NCI-H524 (cell line): ENCODE measurements around the gene SPATA6L.
"Not testable (repeated sequence)": the region's sequence is repeated elsewhere in the genome, so short reads cannot be mapped to it uniquely, and the experiment has no call there.

Source experiments
- DNase-seq, 2 experiments: peaks; one replicate each; lab custom pipeline; 2025; lab: John Stamatoyannopoulos, UW

Gene SPATA6L

DNA sequence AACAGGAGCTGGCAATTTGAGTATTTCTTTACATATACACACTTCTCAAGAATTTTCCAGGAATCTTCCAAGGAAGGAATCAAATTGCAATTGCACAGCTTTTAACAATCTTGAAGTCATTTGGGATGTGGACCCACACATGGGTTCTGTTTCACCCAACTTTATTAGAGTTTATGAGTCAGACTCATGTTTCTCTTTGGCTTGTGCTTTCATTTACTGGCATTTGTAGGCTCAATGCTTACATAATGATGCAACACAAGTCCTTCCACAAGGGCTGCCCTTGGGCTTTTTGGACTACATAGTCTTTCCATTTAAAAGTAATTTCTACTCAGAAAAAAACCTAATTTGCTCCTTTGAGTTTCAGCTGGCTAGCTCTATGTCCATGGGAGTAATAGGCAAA lies 8.5 kb upstream of the SPATA6L start:
- DNase-seq: no peak

DNA sequence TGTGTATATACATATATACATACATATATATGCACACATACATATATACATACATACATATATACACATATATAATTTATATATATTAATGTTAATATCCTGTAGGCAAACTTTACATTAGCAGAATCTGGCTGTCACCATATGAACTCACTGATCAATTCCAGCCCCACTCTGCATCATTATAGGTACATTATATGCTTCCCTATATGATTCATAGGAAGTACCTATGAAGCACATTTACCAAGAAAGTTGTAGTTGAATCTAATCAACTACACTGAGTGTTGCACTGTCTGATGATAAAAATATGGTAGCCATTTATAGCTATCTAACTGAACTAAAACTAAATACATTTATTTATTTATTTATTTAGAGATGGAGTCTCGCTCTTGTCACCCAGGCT lies 5.5 kb upstream of the SPATA6L start:
- no peak for DNase-seq

DNA sequence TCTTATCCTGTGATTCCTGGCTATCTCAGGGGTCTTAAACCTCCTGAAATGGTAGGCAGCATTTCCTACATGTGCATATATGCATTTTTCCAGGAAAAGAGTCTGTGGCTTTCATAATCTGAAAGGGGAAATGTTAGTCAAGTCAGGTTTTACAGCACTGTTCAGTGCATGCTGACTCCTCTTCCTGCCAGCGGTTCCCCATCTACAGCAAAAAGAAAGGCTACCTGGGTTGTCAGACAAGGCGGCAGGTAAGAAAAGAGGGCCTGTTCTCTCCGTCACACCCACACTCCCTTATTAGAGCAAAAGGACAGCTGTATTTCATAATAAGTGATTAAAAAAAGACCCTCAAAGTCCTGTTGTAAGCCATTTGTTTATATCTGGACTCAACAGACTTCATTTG lies 4.3 kb upstream of the SPATA6L start:
- no peak for DNase-seq

DNA sequence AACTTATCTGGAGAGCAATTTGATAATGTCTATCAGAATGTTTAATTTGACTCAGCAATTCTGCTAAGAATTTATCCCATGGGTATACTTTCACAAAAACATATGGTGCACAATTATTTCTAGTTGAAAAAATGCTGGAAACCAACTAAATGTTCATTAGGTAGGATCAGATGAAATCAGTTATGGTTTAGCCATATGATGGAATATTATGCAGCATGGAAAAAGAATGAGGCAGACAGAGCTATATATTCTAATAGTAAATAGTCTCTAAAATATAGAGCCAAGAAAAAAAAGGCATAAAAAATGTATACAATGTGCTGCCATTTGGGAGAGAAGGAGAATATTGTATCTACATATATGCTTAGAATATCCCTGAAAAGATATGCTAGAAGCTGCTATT lies 3.6 kb upstream of the SPATA6L start:
- DNase-seq: no peak

DNA sequence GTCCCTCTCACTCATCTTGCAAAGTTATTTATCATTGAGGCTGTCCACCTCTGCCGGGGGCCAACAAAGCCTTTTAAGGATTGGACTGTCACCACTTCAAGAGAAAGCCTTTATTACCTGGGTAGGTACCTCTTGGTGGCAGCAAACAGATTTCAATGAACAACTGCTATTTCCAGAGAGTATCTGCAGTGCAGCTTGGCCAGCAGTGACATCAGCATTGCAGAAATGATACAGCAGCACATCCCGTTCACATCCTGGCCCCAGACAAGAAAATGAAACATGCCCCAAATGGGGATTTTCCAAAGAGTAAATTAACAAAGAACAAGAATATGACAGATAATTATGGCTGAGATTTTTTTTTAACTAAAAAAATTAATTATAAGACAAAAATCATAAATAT lies 2.3 kb upstream of the SPATA6L start:
- no peak for DNase-seq

DNA sequence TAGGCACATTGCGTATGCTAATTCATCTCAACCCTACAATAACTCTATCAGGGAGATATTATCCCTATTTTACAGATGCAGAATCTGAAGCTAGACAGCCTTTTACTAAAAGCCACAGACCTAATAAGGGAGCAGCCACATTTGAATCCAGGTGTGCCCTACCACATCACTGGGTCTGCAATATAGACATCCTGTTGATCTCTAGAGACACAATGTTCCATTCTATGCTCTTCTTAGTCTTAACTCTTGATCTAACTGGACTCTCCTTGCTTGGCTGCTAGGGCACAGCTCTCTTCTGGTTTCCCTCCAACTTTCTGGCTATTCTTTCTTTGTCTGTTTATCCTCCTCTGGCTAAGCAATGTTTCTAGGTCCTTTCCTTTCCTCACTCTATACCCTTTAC lies 1.4 kb upstream of the SPATA6L start:
- no peak for DNase-seq

DNA sequence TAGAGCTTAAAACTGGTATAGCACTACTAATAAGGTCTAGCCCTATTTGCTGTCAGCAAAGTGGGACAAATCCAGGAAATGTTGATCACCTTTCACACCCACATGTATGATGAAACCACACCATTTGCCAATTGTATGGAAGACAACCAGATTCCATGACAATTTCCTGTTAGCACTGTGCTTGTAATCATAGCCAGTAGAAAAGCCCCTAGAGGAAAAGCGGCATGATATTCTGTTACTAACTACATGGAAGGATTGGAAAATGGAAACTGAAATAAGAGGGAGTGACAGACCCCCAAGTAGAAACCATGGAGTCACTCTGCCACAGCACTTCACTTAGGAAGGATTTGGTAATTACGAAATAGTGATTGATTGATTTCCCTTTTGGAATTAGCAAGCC lies 923 bp downstream of the SPATA6L start:
- DNase-seq: no peak

DNA sequence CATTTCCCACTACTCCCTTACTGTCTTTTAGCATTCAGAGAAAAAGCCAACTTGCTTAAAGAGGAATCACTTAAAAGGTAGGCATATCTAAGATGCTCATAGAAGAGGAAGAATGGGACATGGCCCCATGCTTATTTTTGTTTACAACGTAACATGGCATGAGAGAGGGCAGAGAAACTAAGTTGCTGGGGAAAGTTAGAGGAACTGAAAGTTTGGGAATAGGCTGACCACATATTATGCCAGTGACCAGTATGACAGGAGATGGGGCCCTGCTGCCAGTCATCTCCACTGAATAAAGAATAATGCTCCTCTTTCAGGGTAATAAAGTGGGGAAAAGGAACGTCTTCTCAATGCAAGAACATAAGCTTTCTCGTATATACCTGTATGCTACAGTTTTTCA lies 2.3 kb downstream of the SPATA6L start:
- DNase-seq: no peak

DNA sequence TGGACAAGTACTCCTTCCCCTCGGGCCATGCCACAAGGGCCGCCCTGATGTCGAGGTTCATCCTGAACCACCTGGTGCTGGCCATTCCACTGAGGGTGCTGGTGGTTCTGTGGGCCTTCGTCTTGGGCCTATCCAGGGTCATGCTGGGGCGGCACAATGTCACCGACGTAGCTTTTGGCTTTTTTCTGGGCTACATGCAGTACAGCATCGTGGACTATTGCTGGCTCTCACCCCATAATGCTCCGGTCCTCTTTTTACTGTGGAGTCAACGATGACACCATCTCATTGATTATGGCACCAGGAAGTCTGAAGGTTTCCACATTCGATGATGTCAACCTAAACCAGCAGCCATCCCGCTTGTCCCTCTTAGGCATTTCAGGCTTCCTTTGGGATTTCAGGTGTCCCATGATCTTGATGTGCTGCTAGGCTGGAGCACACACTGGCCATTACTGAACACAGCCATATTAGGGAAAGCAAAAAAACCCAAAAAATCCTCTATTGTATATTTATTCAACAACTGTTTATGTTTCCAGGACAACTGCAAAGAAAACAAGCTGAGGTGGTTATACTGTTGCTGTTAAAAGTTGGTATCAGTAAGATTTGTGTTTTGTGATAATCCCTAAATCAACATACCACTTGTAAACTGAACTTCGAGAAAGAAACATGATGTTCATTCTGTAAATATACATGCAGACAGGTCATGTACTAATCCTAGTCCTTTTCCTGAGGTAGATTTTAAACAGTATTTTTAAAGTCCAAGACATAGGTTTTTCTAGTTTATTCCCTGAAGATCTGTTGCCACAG lies 3.1 kb downstream of the SPATA6L start:
- peak; percentile 17 to 24 for DNase-seq

DNA sequence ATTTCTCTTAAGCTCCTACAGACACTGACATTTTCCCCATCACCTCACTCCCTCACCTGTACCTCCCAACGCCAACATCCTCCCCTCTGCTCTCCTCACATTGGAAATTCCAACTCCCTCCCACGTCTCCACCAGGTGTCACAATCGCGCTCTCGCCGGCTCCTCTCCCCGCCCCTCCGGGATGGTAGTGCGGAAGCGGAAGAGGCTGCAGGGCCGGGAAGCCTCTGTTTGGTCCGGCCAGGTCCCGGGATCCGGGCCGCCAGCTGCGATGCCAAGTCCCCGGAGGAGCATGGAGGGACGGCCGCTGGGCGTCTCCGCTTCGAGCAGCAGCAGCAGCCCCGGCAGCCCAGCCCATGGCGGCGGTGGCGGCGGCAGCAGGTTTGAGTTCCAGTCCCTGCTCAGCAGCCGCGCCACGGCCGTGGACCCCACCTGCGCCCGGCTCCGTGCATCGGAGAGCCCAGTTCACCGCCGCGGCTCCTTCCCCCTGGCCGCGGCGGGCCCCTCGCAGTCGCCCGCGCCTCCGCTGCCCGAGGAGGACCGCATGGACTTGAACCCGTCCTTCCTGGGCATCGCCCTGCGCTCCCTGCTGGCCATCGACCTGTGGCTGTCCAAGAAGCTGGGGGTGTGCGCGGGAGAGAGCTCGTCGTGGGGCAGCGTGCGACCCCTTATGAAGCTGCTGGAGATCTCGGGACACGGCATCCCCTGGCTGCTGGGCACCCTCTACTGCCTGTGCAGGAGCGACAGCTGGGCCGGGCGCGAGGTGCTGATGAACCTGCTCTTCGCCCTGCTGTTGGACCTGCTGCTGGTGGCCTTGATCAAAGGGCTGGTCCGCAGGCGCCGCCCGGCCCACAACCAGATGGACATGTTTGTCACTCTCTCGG lies 3.9 kb downstream of the SPATA6L start, which contains the start of gene PLPP6:
Gene PLPP6 (plus strand): TSS at position 187 of the 881 bp plus-strand sequence. CDS start 82 bp downstream, at position 269.
- peak; percentile 65 to 85 for DNase-seq

DNA sequence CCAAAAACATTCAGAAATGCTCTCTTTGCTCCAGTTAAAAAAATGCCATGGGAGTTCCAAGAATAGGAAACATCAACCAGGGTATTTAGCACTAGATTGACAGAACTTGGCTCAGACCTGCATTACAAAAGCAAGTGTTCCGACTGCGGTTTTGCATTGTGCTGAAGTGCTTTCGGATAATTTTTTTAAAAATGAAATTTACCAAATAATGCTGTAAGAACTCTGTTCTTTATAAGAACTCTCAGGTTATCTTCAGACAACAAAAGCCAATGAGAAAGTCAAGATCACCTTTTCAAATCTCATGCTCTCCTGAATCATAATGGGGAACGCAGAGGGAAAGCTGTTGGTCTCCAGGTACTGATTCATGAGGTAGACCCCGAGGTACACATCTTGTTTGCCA lies 4.7 kb downstream of the SPATA6L start:
- DNase-seq: no peak

DNA sequence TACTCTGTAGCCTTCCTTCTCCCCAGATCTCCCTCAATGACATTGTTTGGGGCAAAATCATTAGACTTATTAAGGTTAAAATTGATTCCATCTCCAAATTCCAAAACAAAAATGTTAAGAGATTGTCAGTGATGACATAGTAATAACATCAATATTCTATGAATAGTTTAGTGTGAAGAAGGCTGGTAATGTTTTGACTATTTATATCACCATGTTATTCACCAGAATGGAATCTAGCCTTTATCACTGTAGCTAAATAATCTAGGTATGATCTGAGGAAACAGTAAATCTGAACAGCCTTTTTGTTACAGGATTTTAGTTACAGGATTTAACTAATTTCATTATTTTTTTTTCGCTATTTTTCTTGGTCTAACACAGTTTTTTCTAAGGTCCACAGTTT lies 5.1 kb downstream of the SPATA6L start:
- no peak for DNase-seq

DNA sequence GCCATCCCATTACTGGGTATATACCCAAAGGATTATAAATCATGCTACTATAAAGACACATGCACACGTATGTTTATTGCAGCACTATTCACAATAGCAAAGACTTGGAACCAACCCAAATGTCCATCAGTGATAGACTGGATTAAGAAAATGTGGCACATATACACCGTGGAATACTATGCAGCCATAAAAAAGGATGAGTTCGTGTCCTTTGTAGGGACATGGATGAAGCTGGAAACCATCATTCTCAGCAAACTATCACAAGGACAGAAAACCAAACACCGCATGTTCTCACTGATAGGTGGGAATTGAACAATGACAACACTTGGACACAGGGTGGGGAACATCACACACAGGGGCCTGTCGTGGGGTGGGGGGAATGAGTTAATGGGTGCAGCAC lies 5.6 kb downstream of the SPATA6L start:
- not testable (repeated sequence) for DNase-seq

DNA sequence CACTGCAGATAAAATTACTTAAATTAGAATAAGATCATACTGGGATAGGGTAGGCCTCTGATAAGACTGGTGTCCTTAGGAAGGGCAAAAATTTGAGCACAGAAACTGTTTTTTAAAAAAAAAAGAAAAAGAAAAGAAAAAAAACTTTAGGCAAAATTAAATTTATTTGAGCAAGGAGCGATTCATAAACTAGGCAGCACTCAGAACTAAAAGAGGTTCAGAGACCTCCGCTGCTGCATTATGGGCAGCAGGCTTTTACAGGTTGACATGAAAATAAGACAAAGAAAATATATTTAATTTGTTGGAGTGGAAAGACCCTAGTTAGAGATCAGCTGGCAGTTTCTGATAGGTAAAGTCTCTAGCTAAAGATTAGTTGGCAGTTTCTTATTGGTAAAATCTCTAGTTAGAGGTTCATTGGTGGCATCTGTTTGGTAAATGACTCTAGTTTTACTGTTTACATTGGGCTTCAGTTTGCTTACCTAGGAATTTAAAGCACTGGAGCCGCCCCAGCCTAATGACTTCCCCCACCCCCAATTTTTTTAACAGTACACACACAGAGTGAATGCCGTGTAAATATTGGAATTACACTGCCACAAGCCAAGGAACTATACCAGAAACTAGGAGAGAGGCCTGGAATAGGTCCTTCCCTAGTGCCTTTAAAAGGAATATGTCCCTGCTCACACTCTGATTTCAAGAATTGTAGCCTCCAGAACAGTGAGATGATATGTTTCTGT lies 8.7 kb downstream of the SPATA6L start:
- no peak for DNase-seq

DNA sequence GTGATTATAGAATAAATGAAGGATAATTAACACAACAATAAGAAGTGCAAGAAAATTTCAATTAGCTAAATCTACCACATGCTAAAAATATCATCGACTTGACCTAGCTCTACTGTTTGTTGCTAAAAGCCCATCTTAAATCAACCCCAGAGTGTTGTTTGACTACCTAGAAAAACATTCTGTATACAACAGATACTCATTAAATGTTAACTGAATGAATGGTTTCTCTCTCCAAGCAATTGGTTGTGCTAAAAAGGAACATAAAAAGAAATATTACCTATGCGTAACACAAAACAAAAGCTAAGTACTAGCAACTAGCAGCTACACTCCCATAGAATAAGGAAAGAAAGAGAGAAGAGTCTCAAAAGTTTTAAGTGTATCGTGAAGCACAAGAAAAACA lies 9.7 kb downstream of the SPATA6L start:
- DNase-seq: no peak

DNA sequence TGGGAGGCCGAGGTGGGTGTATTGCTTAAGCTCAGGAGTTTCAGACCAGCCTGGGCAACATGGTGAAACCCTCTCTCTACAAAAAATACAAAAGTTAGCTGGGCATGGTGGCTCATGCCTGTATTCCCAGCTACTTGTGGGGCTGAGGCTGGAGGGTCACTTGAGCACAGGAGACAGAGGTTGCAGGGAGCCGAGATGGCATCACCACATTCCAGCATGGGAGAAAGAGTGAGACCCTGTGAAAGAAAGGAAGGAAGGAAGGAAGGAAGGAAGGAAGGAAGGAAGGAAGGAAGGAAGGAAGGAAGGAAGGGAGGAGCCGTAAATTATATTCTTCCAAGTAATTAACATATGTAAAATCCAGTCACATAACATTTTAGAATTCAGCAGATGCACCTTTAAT lies 10.1 kb downstream of the SPATA6L start:
- DNase-seq: not testable (repeated sequence)

DNA sequence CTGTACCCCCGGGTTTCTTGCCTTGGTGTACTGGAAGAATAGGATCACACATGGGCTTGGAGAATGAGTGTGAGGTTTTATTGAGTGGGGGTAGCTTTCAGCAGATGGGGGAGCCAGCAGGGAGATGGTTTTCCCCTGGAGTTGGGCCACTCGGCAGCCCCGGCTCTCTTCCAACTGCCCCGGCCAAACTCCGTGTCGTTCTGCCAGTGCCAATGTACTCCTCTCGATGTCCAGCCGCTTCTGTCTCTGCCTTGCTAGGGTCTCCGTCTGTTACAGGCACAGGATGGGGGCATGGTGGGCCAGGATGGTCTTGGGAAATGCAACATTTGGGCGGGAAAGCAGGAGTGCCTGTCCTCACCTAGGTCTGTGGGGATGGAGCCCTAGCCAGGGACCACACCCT lies 11.7 kb downstream of the SPATA6L start:
- no peak for DNase-seq

DNA sequence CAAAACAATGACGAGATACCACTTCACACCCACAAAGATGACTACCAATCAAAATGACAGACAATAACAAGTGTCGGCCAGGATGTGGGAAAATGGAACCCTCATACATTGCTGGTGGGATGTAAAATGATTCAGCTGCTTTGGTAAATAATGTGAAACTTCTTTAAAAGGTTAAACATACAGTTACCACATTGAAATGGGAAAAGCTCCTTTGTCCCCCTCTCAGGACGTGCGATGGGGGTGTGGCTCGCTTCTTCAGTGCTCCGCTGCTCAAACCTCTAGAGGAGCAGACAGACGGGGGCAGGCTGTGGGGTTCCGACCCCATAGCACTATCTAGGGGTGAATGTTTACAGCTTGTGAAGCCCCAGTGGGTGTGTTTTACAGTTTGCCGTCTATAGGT lies 12.2 kb downstream of the SPATA6L start:
- DNase-seq: no peak

DNA sequence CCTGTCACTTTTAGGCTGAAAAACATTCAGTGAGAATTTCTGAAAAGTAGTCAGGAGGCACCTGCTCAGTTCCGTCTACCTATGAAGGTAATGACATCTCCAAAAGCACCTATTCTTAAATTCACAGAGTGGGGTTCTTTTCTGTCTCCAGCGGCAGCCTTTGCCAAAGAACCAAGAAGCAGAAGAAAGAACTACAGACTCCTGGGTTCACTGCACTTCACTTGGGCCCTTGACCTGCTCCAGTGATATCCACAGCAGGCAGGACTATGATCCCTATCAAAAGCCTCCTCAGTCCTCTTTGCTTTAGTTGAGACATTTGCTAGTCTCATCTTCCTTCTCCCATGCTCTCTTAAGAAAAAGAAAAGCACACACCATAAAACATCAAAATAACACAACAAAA lies 23.9 kb downstream of the SPATA6L start:
- DNase-seq: no peak

DNA sequence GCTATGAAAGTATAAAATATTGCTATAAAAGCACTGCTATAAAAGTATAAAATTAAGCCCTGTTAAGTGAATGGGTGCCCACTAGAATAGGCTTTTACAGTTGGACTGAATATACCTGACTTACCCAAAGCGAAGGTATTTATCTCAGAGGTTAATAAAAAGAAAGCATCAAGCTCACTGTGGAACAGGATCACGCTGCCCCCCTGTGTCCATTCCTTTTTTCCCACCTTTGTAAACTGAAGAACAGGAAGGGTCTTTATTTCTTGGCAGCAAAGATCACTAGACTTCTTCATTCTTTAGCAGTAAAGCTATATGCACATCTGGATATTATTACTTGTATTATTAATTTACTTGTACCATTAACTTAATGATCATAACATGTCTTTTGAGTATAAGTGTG lies 26.3 kb downstream of the SPATA6L start:
- DNase-seq: peak; percentile 0 to 23

DNA sequence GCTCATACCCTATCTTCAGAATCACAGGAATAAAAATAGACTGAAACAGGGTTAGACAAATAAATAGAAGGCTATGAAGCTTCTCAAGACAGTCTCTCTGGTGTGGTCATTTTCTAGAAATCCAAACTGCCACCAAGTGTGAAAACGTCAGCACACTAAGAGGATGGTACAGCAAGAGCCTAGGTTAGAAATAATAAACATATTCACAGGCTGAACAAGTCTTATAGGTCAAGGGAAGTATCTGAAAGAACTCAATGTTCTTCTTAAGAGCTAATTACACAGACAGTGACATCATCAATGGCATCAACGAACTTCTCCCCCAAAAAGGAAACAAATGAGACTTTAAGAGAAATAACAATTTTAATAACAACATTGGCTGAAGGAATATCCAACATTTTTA lies 26.9 kb downstream of the SPATA6L start:
- DNase-seq: no peak

DNA sequence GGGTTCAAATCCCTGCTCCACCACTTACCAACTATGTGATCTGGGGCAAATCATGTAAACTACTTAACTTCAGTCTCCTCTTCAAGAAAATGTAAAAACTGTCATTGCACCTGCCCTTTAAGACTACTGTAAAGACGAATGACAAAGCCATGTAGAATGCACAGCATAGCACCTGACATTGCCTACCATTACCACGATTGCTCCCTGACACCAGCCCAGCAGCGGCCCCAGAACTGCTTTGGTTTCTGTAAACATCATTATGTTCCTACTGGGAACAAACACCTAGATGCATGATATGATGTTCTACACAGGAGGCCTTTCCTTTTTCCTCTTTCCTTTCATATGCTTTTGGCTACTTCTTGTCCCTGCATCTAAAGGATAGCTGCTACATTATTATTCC lies 27.3 kb downstream of the SPATA6L start:
- no peak for DNase-seq

DNA sequence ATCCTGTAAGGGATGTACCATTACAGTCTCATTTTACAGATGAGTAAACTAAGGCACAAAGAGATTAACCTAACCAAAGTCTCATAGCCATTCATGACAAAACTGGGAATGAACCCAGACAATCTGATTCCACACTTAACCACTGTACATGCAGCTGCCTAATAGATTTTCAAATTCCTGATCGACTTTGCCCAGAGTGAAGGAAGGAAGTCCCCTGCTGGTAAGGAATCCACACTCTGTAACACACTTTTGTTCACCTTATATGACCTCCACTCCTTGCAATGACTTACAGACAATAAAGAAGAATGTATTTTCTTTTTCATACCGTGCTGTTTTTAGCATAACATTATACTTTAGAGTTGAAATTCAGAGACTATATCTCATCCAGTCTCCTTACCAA lies 35.4 kb downstream of the SPATA6L start:
- no peak for DNase-seq
